ENCODE measurements around the gene RALB. TPM values are rescaled to one million over a fixed set of nuclear protein-coding genes. Genes with fewer than 3 reads are reported as not detected.
A peak's percentile ranks its signal among the peaks of the same experiment; 100 is the strongest.

Gene RALB, protein sequence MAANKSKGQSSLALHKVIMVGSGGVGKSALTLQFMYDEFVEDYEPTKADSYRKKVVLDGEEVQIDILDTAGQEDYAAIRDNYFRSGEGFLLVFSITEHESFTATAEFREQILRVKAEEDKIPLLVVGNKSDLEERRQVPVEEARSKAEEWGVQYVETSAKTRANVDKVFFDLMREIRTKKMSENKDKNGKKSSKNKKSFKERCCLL
- 45.8 TPM for total RNA-seq
- long read RNA-seq, transcript RALB-201 (5 exons, 2,344 nt): major isoform, 153 of 237 reads
- long read RNA-seq, transcript RALB-203 (5 exons, 1,252 nt): minor isoform, 70 of 237 reads
- long read RNA-seq, partial matches to known transcripts: 4 of 237 reads
- long read RNA-seq, other reads (novel, unspliced or antisense): 10 of 237 reads

DNA sequence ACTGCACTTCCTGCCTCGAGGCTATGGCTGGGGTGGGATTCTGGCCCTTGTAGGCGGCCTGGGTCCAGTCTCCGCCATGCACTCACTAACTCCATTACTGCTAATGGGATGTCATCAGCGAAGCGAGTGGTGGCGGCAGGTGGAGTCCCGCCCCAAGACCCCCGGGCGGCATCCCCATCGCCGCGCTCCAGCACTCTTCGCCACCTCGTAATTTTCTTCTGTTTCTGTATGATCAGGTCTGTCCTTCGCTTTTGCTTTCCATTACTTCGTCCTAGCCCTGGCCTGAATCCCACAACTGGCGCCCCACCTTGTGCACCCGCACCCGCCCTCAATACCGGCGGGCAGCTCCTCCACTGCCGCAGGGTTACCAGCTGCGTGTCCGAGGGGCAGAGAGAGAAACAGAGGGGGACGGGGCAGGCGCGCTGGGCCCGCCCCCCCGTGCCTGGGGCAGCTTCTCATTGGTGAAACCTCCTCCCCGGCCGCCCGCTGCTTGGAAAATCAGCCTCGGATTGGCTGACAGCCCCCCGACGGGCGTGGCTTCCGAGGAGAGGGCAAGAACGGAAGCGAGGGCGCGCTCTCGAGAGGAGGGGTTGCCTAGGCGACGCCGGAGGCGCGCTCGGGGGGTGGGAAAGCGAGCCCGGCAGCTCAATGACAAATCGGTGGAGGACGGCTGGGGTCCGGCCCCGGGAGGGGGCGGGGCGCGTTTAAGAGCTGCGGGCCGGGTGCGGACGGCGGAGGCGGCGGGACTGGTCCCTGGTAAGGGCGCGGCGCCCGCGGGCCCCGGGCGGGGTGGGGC lies at the start of gene RALB:
Gene RALB, plus strand, starts transcription at position 628 of the 796 bp plus-strand sequence. CDS start 25,813 bp downstream, outside the sequence.
- no peaks in the 10 kb centered on the region for H3K36me3 ChIP-seq
- H3K27ac ChIP-seq (replicated peaks): peak within 1 kb of the TSS; percentile 98
- peaks cover 18% of the 10 kb centered on the region for H3K27me3 ChIP-seq (ENCODE audit: low read depth)
- no peaks in the 10 kb centered on the region for H3K9me3 ChIP-seq (replicated peaks)
- peaks cover 66% of the 10 kb centered on the region for H3K4me1 ChIP-seq
- peak within 1 kb of the TSS; percentile 75 for H3K4me3 ChIP-seq
- TF ChIP-seq, protein P1, sequence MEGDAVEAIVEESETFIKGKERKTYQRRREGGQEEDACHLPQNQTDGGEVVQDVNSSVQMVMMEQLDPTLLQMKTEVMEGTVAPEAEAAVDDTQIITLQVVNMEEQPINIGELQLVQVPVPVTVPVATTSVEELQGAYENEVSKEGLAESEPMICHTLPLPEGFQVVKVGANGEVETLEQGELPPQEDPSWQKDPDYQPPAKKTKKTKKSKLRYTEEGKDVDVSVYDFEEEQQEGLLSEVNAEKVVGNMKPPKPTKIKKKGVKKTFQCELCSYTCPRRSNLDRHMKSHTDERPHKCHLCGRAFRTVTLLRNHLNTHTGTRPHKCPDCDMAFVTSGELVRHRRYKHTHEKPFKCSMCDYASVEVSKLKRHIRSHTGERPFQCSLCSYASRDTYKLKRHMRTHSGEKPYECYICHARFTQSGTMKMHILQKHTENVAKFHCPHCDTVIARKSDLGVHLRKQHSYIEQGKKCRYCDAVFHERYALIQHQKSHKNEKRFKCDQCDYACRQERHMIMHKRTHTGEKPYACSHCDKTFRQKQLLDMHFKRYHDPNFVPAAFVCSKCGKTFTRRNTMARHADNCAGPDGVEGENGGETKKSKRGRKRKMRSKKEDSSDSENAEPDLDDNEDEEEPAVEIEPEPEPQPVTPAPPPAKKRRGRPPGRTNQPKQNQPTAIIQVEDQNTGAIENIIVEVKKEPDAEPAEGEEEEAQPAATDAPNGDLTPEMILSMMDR (IDR thresholded peaks at IDR 0.05; ENCODE audit: borderline replicate concordance): no peak
- intact Hi-C loops (cut with micrococcal nuclease): no loop called here
- peak; percentile 100 for DNase-seq

DNA sequence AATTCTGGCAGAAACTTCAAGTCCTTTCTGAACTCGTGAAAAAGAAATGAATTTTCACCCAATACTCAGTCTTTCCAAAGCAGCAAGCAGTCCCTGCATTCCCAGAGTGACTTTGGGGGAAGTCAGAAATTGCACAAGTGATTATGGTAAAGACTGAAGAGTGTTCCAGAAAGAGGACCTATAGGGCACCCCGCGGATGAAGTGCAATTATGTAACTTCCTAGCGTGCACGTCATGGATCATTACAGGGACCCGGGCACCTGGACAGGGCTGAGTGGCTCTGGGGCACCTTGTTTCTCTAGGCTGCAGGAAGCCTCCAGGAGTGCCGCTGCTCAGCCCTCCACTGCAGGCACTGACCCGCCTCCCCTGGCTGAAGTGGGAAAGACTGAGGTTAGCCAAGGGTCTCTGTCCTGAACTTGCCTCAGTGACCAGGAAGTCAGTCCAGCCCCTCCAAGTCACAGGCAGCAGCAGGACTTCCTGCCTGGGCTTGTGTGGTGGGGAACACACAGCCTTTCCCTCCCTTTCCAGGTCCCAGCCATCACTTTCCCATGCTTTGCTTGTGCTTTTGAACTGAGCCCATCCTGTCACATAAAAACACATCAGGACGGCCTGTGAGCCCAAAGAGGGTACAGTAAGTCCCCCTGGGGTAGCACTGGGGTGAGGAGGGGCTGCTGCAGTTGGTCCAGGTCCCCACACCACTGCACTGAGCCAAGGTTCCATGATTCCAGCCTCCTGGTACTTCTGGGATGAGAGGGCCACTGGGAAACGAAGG lies 49.2 kb upstream of the RALB start:
- Histone ChIP-seq H3K4me3 (no peak overlapping the region), H3K27ac (replicated peaks) (peak overlapping the region; percentile 16), H3K4me1 (peaks cover 17% of the 10 kb centered on the region), H3K9me3 (replicated peaks) (peaks cover 7% of the 10 kb centered on the region), H3K36me3 (no peaks in the 10 kb centered on the region), H3K27me3 (ENCODE audit: low read depth) (no peaks in the 10 kb centered on the region)
- TF ChIP-seq, protein P1 (IDR thresholded peaks at IDR 0.05; ENCODE audit: borderline replicate concordance): no peak
- no peak for DNase-seq
- intact Hi-C loops (cut with micrococcal nuclease): no loop called here

DNA sequence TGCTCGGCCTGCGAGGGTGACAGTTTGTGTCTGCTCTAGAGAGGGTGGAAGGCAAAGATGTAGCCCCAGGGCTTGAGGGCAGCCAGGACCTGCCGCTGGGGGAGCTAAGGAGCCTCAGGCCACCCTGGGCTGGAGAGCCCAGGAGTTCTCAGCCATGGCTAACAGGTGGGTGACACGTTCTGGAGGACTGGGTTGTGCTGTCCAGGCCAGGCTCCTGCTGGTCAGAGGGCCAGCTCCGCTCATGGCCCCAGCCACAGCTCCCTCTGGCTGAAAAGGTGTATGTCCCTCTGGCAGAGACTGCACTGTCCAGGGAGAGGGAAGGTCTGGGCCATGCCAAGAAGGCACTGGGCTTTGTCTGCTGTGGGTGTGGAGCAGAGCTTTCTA lies 48.6 kb upstream of the RALB start:
- TF ChIP-seq, protein P1 (IDR thresholded peaks at IDR 0.05; ENCODE audit: borderline replicate concordance): no peak
- no peak for DNase-seq
- Histone ChIP-seq H3K4me3 (no peak overlapping the region), H3K9me3 (replicated peaks) (peaks cover 2% of the 10 kb centered on the region), H3K4me1 (peaks cover 17% of the 10 kb centered on the region), H3K27ac (replicated peaks) (no peak overlapping the region), H3K36me3 (no peaks in the 10 kb centered on the region), H3K27me3 (ENCODE audit: low read depth) (no peaks in the 10 kb centered on the region)
- intact Hi-C loops (cut with micrococcal nuclease): no loop called here

DNA sequence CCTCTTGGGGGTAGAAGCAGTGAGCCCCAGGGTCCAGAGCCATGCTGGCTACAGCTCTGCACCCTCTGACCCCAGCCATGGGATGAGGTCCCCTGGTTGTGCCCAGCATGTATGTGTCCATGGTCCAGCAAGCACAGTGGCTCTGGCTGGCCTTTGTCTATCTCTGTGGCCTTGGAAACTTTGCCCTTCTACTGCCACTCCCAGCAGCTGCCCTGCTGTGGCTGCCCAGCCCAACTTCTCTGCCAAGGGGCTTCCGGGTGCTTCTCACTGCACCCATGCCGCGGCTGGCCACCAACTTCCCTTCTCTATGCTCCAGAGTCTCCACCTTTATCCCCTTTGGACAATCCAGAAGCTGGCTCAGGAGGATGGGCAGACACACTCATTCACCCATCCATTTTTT lies 48.2 kb upstream of the RALB start:
- H3K27ac ChIP-seq (replicated peaks): no peak overlapping the region
- H3K27me3 ChIP-seq (ENCODE audit: low read depth): no peaks in the 10 kb centered on the region
- no peaks in the 10 kb centered on the region for H3K9me3 ChIP-seq (replicated peaks)
- DNase-seq: no peak
- H3K4me3 ChIP-seq: no peak overlapping the region
- intact Hi-C loops (cut with micrococcal nuclease): no loop called here
- TF ChIP-seq, protein P1 (IDR thresholded peaks at IDR 0.05; ENCODE audit: borderline replicate concordance): no peak
- no peaks in the 10 kb centered on the region for H3K36me3 ChIP-seq
- peaks cover 17% of the 10 kb centered on the region for H3K4me1 ChIP-seq

DNA sequence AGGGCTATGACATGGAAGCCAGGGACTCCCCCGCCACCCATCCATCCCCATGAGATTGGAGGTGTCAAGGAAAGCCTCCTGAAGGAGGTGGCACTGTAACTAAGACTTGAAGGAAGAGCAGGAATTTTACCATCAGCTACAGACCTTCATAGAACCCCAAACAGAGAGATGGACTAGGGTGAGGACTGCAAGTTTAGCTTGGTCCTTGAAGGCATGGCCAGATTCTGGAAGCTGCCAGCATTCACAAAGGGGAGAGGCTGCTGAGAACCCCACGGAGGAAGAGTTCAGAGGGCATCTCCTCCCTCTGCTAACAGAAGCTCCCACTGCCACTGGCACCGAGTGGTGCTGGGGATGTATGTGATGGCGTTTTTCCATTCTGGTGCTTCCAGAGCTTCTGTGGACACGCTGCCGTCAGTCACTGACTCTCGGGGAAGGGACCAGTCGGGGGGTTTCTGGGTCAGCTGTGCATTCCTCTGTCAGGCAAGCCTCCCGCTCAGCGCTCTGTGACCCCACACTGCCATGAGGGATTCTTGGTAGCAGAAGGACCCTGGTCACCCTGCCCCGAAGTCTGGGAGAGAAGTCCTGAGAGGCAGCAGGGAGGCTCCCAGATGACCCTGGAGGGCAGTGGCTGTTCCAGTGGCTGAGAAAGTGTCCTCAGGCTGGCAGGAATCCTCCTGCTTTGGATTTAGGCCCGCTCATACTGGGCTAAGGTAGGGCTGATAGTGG lies 47.5 kb upstream of the RALB start:
- Histone ChIP-seq H3K4me3 (no peak overlapping the region), H3K27ac (replicated peaks) (no peak overlapping the region), H3K4me1 (peaks cover 21% of the 10 kb centered on the region), H3K36me3 (no peaks in the 10 kb centered on the region), H3K9me3 (replicated peaks) (no peaks in the 10 kb centered on the region), H3K27me3 (ENCODE audit: low read depth) (no peaks in the 10 kb centered on the region)
- TF ChIP-seq, protein P1 (IDR thresholded peaks at IDR 0.05; ENCODE audit: borderline replicate concordance): no peak
- DNase-seq: no peak
- intact Hi-C loops (cut with micrococcal nuclease): no loop called here

Data from left ventricle myocardium inferior (tissue), 1 donor.